Esophagus muscularis mucosa (tissue), 4 donors: ENCODE results near the gene CDS2. TPM values are rescaled to one million over a fixed set of nuclear protein-coding genes. Genes with fewer than 3 reads are reported as not detected.

Source experiments
- DNase-seq: peaks from one replicate; pipeline ENCODE4 v3.0.0-alpha.2; 2017; ENCODE audit errors: extremely low spot score
- H3K27ac ChIP-seq, 4 donors: fragments of 200-600 bp; sonication (generic); replicated peaks in 1 of 4; 1 replicate in 3 of 4; 2 replicates in 1 of 4; pipeline ENCODE4 v1.5.1; 2016 to 2019; ENCODE audit warnings: mild to moderate bottlenecking in 1 of 4
- H3K27me3 ChIP-seq, 4 donors: fragments of 200-600 bp; sonication (generic); one replicate each; pipeline versions ENCODE4 v1.5.1 to v1.6.0; 2016 to 2019
- H3K36me3 ChIP-seq, 4 donors: fragments of 200-600 bp; sonication (generic); one replicate each; pipeline ENCODE4 v1.5.1; 2016 to 2019
- H3K4me1 ChIP-seq, 4 donors: fragments of 200-600 bp; sonication (generic); one replicate each; pipeline ENCODE4 v1.5.1; 2016 to 2019
- H3K4me3 ChIP-seq, 4 donors: fragments of 200-600 bp; sonication (generic); 1 replicate in 2 of 4; 2 replicates in 2 of 4; pipeline ENCODE4 v1.5.1; 2016 to 2019; ENCODE audit warnings: mild to moderate bottlenecking in 4 of 4, moderate library complexity in 1 of 4
- H3K9me3 ChIP-seq, 4 donors: fragments of 200-600 bp; sonication (generic); 1 replicate in 3 of 4; 2 replicates in 1 of 4; pipeline ENCODE4 v1.5.1; 2016 to 2019
- EP300 ChIP-seq: sonication (generic); formaldehyde crosslinking; IDR thresholded peaks from one replicate; pipeline ENCODE4 v1.6.1; 2017; ENCODE audit warnings: antibody characterized with exemption
- POLR2A ChIP-seq: fragments of 450-650 bp; IDR thresholded peaks from one replicate; pipeline ENCODE4 v1.6.1; 2017; ENCODE audit warnings: antibody characterized with exemption, moderate library complexity, mild to moderate bottlenecking, low read depth
- POLR2AphosphoS5 ChIP-seq, 2 donors: sonication (generic); formaldehyde crosslinking; IDR thresholded peaks; one replicate each; pipeline ENCODE4 v1.6.1; 2017; ENCODE audit warnings: antibody characterized with exemption in 2 of 2
- WGBS: methylation state at CpG from one replicate; pipeline ENCODE4 v1.1.5; 2018; 5-methylcytosine and 5-hydroxymethylcytosine counted together
- intact Hi-C: fragments of 100-400 bp; cut with DNase I; formaldehyde crosslinking; loops from one replicate; pipeline ENCODE4 v1.15.1; 2023
- total RNA-seq, 4 donors: library from RNA; depleted of rRNA; stranded (reverse); fragments of >200 nt; gene quantifications; one replicate each; pipeline versions ENCODE4 v1.1.0 to v1.2.1, GENCODE V29; 2016
- TF ChIP-seq, protein P1 (sequence below), 3 experiments: fragments of 200-600 bp in 2 of 3; fragments of 450-650 bp in 1 of 3; sonication (generic) in 2 of 3; IDR thresholded peaks; one replicate each; pipeline ENCODE4 v1.5.1; 2017 to 2019; ENCODE audit warnings: antibody characterized with exemption in 3 of 3, mild to moderate bottlenecking in 2 of 3, moderate library complexity in 1 of 3

Gene CDS2
- total RNA-seq, 4 donors from 2014 or later, result 54.8 to 83.1 (median 69.7) TPM

DNA sequence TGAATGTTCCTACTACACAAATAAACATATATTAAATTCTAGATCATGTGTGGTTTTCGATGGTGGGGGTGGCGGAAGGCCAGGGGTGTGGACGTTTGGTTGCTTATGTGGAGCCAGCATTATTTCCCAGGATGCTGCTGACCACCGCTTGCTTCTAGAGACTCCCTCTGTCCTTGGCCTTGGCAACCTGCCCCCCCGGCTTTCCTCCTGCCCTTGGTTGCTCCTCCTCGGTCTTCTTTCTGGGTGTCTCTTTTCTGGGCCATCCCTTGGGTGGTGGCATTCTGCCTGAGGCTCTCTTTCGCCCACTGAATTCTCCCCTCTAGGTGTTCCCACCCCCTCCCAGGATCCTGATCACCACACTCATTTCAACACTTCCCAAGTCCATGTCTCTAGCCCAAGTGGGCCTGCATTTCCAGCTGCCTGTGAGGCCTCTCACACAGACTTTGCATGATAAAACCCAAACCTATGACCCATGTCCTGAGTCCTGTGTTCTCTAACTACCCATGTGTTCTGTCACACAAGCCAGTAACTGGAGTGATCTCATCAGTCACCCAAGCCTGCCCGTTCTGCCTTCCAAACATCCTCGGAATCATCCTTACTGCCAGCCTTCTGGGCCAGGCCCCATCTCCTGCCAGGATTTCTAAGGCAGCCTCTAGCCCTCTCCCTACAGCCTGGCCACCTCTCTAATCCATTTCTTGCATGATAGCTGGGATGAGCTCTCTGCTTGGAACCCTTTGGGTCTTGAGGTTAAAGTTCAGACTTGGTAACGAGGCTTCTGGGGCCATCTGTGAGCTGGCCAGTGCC lies 71.2 kb downstream of the CDS2 start:
- TF ChIP-seq POLR2A (no peak), POLR2AphosphoS5 (IDR thresholded peaks at IDR 0.05) (no peak), EP300 (no peak)
- TF ChIP-seq, protein P1, sequence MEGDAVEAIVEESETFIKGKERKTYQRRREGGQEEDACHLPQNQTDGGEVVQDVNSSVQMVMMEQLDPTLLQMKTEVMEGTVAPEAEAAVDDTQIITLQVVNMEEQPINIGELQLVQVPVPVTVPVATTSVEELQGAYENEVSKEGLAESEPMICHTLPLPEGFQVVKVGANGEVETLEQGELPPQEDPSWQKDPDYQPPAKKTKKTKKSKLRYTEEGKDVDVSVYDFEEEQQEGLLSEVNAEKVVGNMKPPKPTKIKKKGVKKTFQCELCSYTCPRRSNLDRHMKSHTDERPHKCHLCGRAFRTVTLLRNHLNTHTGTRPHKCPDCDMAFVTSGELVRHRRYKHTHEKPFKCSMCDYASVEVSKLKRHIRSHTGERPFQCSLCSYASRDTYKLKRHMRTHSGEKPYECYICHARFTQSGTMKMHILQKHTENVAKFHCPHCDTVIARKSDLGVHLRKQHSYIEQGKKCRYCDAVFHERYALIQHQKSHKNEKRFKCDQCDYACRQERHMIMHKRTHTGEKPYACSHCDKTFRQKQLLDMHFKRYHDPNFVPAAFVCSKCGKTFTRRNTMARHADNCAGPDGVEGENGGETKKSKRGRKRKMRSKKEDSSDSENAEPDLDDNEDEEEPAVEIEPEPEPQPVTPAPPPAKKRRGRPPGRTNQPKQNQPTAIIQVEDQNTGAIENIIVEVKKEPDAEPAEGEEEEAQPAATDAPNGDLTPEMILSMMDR (IDR thresholded peaks at IDR 0.05), result no peak
- intact Hi-C loops, result no loop called here
- WGBS, result 78% methylated on average over 10 of the region's 10 CpGs
- Histone ChIP-seq H3K4me3 (no peak overlapping the region), H3K9me3 (no peaks in the 10 kb centered on the region), H3K27me3 (no peaks in the 10 kb centered on the region), H3K36me3 (peaks cover 11 to 55% (median 46%) of the 10 kb centered on the region in 4 donors), H3K27ac (no peak overlapping the region), H3K4me1 (peaks cover 0 to 5% (median 0%) of the 10 kb centered on the region in 4 donors)
- no peak for DNase-seq

GRCh38 chr20:5198651-5198924 lies 71.8 kb downstream of the CDS2 start:
- intact Hi-C loops, result no loop called here
- DNase-seq, result no peak
- H3K4me3 ChIP-seq, result no peak overlapping the region
- no peaks in the 10 kb centered on the region for H3K9me3 ChIP-seq
- TF ChIP-seq, protein P1 (IDR thresholded peaks at IDR 0.05), result no peak
- TF ChIP-seq POLR2AphosphoS5 (IDR thresholded peaks at IDR 0.05) (no peak), POLR2A (no peak), EP300 (no peak)
- peaks cover 10 to 49% (median 46%) of the 10 kb centered on the region in 4 donors for H3K36me3 ChIP-seq
- 85% methylated on average over 8 of the region's 8 CpGs for WGBS
- peaks cover 0 to 5% (median 0%) of the 10 kb centered on the region in 4 donors for H3K4me1 ChIP-seq
- no peak overlapping the region for H3K27ac ChIP-seq
- no peaks in the 10 kb centered on the region for H3K27me3 ChIP-seq

- H3K9me3 ChIP-seq, result no peaks in the 10 kb centered on the region
- H3K27me3 ChIP-seq, result no peaks in the 10 kb centered on the region
- H3K4me1 ChIP-seq, result peaks cover 0 to 9% (median 7%) of the 10 kb centered on the region in 4 donors
- 84% methylated on average over 4 of the region's 4 CpGs for WGBS
- peaks cover 4 to 27% (median 9%) of the 10 kb centered on the region in 4 donors for H3K36me3 ChIP-seq
- intact Hi-C loops, result loop anchor here (10.0 kb wide), 1 partner anchor 241 kb away; no protein-coding TSS in a partner anchor
- DNase-seq, result no peak
- H3K27ac ChIP-seq, result no peak overlapping the region
- TF ChIP-seq, protein P1 (IDR thresholded peaks at IDR 0.05), result no peak
- TF ChIP-seq POLR2AphosphoS5 (IDR thresholded peaks at IDR 0.05) (no peak), POLR2A (no peak), EP300 (no peak)
- no peak overlapping the region for H3K4me3 ChIP-seq
Observed at GRCh38 chr20:5203380-5203779, 76.6 kb downstream of the CDS2 start.

- no peak overlapping the region for H3K27ac ChIP-seq
- TF ChIP-seq, protein P1 (IDR thresholded peaks at IDR 0.05), result peak; percentile 71 to 92 (median 71)
- TF ChIP-seq POLR2AphosphoS5 (IDR thresholded peaks at IDR 0.05), result peak in 1 of 2 donors; percentile 7
- TF ChIP-seq EP300, result no peak
- TF ChIP-seq POLR2A, result no peak
- H3K9me3 ChIP-seq, result no peaks in the 10 kb centered on the region
- no peaks in the 10 kb centered on the region for H3K27me3 ChIP-seq
- WGBS, result 35% methylated on average over 10 of the region's 10 CpGs
- DNase-seq, result no peak
- H3K36me3 ChIP-seq, result peaks cover 0 to 18% (median 9%) of the 10 kb centered on the region in 4 donors
- intact Hi-C loops, result loop anchor here (10.0 kb wide), 1 partner anchor 239 kb away; no protein-coding TSS in a partner anchor
- no peak overlapping the region for H3K4me3 ChIP-seq
- peaks cover 0 to 9% (median 7%) of the 10 kb centered on the region in 4 donors for H3K4me1 ChIP-seq
Observed at GRCh38 chr20:5205348-5206210, 78.8 kb downstream of the CDS2 start.
